ENCODE data around the gene NFKBIB. TPM values are rescaled to one million over a fixed set of nuclear protein-coding genes. Genes with fewer than 3 reads are reported as not detected.

The NFKBIB gene
- total RNA-seq, 2 experiments from 2014 or later = 56.5 to 57.9 TPM

DNA sequence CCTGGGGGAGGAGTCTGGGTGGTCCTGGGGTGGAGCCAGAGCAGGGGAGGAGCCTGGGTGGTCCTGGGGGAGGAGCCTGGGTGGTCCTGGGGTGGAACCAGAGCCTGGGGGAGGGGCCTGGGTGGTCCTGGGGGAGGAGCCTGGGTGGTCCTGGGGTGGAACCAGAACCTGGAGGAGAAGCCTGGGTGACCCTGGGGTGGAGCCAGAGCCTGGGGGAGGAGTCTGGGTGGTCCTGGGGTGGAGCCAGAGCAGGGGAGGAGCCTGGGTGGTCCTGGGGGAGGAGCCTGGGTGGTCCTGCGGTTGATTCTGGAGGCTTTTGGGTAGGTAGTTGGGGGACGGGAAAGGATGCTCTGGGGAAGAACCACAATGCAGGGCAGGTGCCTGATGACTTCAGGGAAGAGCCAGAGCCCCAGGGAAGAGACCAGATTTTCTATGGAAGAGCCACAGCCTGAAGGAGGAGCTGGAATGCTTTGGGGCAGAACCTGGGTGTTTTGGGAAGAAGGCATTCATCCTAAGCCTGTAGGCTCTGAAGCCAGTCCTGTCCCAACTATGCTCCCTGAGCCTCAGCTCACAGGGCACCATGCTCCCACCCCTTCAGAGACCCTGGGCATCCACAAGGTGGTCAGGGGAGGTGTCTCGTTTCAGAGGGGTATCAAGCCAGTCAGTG, 45.9 kb downstream of the NFKBIB start:
- intact Hi-C loops (cut with micrococcal nuclease) = no loop called here
- Mint-ChIP-seq H3K4me3 (no peak overlapping the region), H3K27me3 (peaks cover 7% of the 10 kb centered on the region), H3K9me3 (no peaks in the 10 kb centered on the region), H3K36me3 (ENCODE audit: low read depth) (no peaks in the 10 kb centered on the region), H3K27ac (no peak overlapping the region), H3K4me1 (ENCODE audit: low read depth) (peaks cover 8% of the 10 kb centered on the region)
- ChIA-PET CTCF (no interaction called here), POLR2A (interaction anchor here (0.6 kb wide), 1 partner anchor 511 kb away, joined by 3 read pairs; no protein-coding TSS in a partner anchor)
- TF ChIP-seq, protein P1, sequence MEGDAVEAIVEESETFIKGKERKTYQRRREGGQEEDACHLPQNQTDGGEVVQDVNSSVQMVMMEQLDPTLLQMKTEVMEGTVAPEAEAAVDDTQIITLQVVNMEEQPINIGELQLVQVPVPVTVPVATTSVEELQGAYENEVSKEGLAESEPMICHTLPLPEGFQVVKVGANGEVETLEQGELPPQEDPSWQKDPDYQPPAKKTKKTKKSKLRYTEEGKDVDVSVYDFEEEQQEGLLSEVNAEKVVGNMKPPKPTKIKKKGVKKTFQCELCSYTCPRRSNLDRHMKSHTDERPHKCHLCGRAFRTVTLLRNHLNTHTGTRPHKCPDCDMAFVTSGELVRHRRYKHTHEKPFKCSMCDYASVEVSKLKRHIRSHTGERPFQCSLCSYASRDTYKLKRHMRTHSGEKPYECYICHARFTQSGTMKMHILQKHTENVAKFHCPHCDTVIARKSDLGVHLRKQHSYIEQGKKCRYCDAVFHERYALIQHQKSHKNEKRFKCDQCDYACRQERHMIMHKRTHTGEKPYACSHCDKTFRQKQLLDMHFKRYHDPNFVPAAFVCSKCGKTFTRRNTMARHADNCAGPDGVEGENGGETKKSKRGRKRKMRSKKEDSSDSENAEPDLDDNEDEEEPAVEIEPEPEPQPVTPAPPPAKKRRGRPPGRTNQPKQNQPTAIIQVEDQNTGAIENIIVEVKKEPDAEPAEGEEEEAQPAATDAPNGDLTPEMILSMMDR (IDR thresholded peaks at IDR 0.05) = no peak
- ATAC-seq = peak; percentile 14
- DNase-seq = no peak

DNA sequence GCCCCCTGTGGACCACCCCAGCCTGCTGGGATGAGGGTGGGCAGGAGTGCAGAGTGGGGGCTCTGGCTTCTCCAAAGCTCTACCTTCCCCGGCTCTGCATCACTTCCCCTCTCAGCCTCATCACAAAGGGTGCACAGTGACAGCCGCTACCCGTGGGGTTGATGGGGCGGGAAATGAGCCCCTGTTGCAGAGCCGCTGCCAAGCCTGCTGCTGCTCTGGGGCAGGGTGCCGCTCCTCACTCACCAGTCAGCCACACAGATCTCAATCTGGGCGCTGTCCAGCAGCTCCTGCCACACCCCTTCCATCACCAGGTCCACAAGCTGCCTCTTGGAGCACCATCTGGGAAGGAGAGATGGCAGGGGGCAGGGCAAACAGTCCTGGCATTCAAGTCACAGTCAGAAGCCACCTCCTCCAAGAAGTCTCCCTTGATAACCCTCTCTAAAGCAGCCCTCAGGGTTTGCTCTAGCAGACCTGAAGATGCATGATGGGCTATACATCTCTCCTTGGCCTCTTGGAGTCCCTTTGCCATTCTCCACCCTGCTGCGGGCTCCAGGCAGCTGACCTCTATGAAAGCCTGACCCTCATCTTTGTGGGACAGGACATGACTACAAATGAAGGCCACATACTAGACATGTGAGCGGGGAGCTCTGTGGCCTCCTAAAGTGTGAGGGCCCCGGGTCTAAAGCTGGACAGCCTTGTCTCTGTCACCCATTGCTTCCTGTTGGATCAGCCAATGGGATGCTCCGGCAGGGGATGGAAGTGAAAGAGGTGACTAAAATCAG, 46.7 kb downstream of the NFKBIB start:
- no peak overlapping the region for H3K4me3 Mint-ChIP-seq
- TF ChIP-seq, protein P1 (IDR thresholded peaks at IDR 0.05) = no peak
- H3K27me3 Mint-ChIP-seq = peaks cover 9% of the 10 kb centered on the region
- no peak overlapping the region for H3K27ac Mint-ChIP-seq
- POLR2A ChIA-PET = interaction anchor here (0.6 kb wide), 2 partner anchors 512 to 1199 kb away, joined by 3 to 5 read pairs; no protein-coding TSS in a partner anchor
- H3K9me3 Mint-ChIP-seq = no peaks in the 10 kb centered on the region
- no peaks in the 10 kb centered on the region for H3K36me3 Mint-ChIP-seq (ENCODE audit: low read depth)
- ATAC-seq = no peak
- peaks cover 8% of the 10 kb centered on the region for H3K4me1 Mint-ChIP-seq (ENCODE audit: low read depth)
- CTCF ChIA-PET = no interaction called here
- intact Hi-C loops (cut with micrococcal nuclease) = no loop called here
- no peak for DNase-seq

DNA sequence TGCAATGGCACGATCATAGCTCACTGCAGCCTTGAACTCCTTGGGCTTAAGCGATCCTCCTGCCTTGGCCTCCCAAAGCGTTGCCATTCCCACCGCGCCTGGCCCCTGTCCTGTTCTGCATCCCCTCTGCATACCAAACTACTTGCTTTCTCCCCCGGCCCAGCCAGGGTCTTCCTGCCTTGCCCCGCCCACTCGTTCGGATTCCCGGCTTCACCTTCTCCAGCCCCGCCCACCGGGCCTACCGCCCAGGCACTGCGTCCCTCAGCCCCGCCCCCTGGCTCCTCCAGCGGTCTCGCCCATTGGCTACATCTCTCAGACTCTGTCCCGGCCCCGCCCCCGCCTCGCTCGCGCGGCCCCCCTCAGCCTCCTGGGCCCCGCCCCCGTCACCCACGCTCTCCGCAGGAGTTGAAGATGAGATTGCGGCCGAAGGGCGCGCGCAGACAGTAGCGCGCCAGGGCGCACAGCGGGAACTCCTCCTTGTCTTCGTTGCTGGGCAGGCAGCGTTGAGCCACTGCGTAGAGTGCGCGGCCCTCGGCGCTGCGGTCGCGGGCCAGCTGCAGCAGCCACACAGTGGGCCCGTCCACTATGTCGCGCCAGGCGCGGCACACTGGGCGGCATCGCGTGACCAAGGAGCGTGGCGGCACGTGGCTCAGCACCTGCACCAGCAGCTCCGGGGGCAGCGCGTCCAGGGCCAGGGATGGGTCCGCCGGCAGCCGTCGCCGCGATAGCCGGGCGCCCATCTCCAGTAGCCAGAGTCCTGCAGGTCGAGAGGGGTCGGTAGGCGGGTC, 50.0 kb downstream of the NFKBIB start:
- CTCF ChIA-PET = interaction anchor here (1.0 kb wide), 1 partner anchor 19 kb away, joined by 3 read pairs; the partner anchor contains the start of genes MRPS12 and SARS2
- intact Hi-C loops (cut with micrococcal nuclease) = no loop called here
- Mint-ChIP-seq H3K36me3 (ENCODE audit: low read depth) (no peaks in the 10 kb centered on the region), H3K27ac (no peak overlapping the region), H3K4me3 (peak overlapping the region; percentile 50), H3K27me3 (peaks cover 25% of the 10 kb centered on the region), H3K4me1 (ENCODE audit: low read depth) (peaks cover 11% of the 10 kb centered on the region), H3K9me3 (no peaks in the 10 kb centered on the region)
- TF ChIP-seq, protein P1 (IDR thresholded peaks at IDR 0.05) = no peak
- ATAC-seq (peak; percentile 95), DNase-seq (peak; percentile 93)
- POLR2A ChIA-PET = no interaction called here

DNA sequence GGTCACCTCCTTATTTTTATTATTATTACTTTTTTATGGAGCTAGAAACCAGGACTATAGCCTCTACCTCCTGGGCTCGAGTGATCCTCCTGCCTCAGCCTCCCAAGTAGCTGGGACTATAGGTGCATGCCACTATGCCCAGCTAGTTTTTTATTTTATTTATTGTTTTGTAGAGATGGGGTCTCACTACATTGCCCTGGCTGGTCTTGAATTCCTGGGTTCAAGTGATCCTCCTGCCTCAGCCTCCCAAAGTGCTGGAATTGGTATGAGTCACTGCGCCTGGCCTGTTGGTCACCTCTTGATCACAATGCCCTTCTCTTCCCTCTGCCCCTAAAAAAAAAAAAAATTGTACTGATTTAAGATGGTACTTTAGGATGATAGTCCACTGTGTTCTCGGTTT, 51.4 kb downstream of the NFKBIB start:
- H3K4me1 Mint-ChIP-seq (ENCODE audit: low read depth) = peaks cover 11% of the 10 kb centered on the region
- H3K27ac Mint-ChIP-seq = no peak overlapping the region
- ChIA-PET CTCF (interaction anchor here (0.8 to 1.6 kb wide), 3 partner anchors 9 to 316 kb away, joined by 3 to 4 read pairs (median 3); no protein-coding TSS in a partner anchor), POLR2A (interaction anchor here (1.2 kb wide), 1 partner anchor 11 kb away, joined by 3 read pairs; no protein-coding TSS in a partner anchor)
- H3K4me3 Mint-ChIP-seq = no peak overlapping the region
- no peak for ATAC-seq
- H3K27me3 Mint-ChIP-seq = peaks cover 25% of the 10 kb centered on the region
- H3K9me3 Mint-ChIP-seq = no peaks in the 10 kb centered on the region
- no peaks in the 10 kb centered on the region for H3K36me3 Mint-ChIP-seq (ENCODE audit: low read depth)
- DNase-seq = no peak
- intact Hi-C loops (cut with micrococcal nuclease) = no loop called here
- TF ChIP-seq, protein P1 (IDR thresholded peaks at IDR 0.05) = no peak
